Hindlimb muscle (tissue), 1 donor: ENCODE results near the gene KIF6. TPM values are rescaled to one million over a fixed set of nuclear protein-coding genes. Genes with fewer than 3 reads are reported as not detected.
"Not testable (repeated sequence)": the region's sequence is repeated elsewhere in the genome, so short reads cannot be mapped to it uniquely, and the experiment has no call there.

Experiments used
- DNase-seq: peaks from one replicate; pipeline ENCODE4 v3.0.0-alpha.2; 2013
- polyA plus RNA-seq: library from polyadenylated mRNA; unstranded; fragments of 120-200 nt; gene quantifications from one replicate; pipeline ENCODE4 v1.2.1, GENCODE V29; 2013; ENCODE audit not compliant: insufficient read length

Gene KIF6
- polyA plus RNA-seq, 1 donor: 1.6 TPM

- peak; percentile 36 for DNase-seq
These were observed 415.2 kb downstream of the KIF6 start for GRCh38 chr6:39309942-39310531.

- no peak for DNase-seq
These were observed 417.7 kb downstream of the KIF6 start for GRCh38 chr6:39307462-39307861.

- DNase-seq: no peak
These were observed 420.3 kb downstream of the KIF6 start for GRCh38 chr6:39304951-39305350.

GRCh38 chr6:39303425-39304153, 421.6 kb downstream of the KIF6 start:
- no peak for DNase-seq

GRCh38 chr6:39302669-39303424, 422.4 kb downstream of the KIF6 start:
- DNase-seq: peak; percentile 65

GRCh38 chr6:39302011-39302410, 423.2 kb downstream of the KIF6 start:
- DNase-seq: no peak

GRCh38 chr6:39301606-39302005, 423.6 kb downstream of the KIF6 start:
- no peak for DNase-seq

- DNase-seq: no peak
These were observed 424.5 kb downstream of the KIF6 start for GRCh38 chr6:39300739-39301138.

GRCh38 chr6:39298061-39298460, 427.1 kb downstream of the KIF6 start:
- no peak for DNase-seq

- DNase-seq: peak; percentile 53
These were observed 428.2 kb downstream of the KIF6 start for GRCh38 chr6:39296745-39297640.

GRCh38 chr6:39295611-39296011, 429.6 kb downstream of the KIF6 start:
- DNase-seq: peak; percentile 18

- DNase-seq: no peak
These were observed 430.3 kb downstream of the KIF6 start for GRCh38 chr6:39294899-39295298.

GRCh38 chr6:39294133-39294532, 431.1 kb downstream of the KIF6 start:
- DNase-seq: no peak

GRCh38 chr6:39292637-39293036, 432.6 kb downstream of the KIF6 start:
- DNase-seq: no peak

- no peak for DNase-seq
These were observed 435.7 kb downstream of the KIF6 start for GRCh38 chr6:39289490-39289889.

- DNase-seq: no peak
These were observed 437.6 kb downstream of the KIF6 start for GRCh38 chr6:39287601-39288000.

GRCh38 chr6:39286596-39286995, 438.6 kb downstream of the KIF6 start:
- DNase-seq: not testable (repeated sequence)

GRCh38 chr6:39282774-39283173, 442.4 kb downstream of the KIF6 start:
- DNase-seq: no peak

GRCh38 chr6:39281312-39281980, 443.8 kb downstream of the KIF6 start:
- no peak for DNase-seq

- DNase-seq: no peak
These were observed 444.9 kb downstream of the KIF6 start for GRCh38 chr6:39280247-39280731.
